ENCODE data around the gene AMMECR1L.
A peak's percentile ranks its signal among the peaks of the same experiment; 100 is the strongest.

The AMMECR1L gene

GRCh38 chr2:127853671-127854070 is 32.1 kb downstream of the AMMECR1L start:
- no peak overlapping the region for H2BK120ac ChIP-seq (ENCODE audit: low read depth, low read length)
- peaks cover 23 to 40% of the 10 kb centered on the region in 2 experiments for H3K36me3 ChIP-seq (ENCODE audit: control insufficient read depth in 1 of 2, insufficient read depth in 2 of 2, low read depth in 1 of 2, low read length in 2 of 2)
- peak overlapping the region; percentile 56 for H3K4me2 ChIP-seq (ENCODE audit: low read length, poor library complexity, severe bottlenecking)
- H3K14ac ChIP-seq (ENCODE audit: low read length in 2 of 2), result no peak overlapping the region
- H2AFZ ChIP-seq (ENCODE audit: low read depth, low read length), result no peak overlapping the region
- H2BK5ac ChIP-seq (ENCODE audit: low read depth, low read length, poor library complexity, severe bottlenecking), result no peak overlapping the region
- no peak overlapping the region for H3K23ac ChIP-seq (ENCODE audit: low read length in 2 of 2)
- H3K9ac ChIP-seq (ENCODE audit: low read length), result no peak overlapping the region
- H3K4me1 ChIP-seq (ENCODE audit: control insufficient read depth, insufficient read depth, low read depth, low read length), result peaks cover 13% of the 10 kb centered on the region
- H4K8ac ChIP-seq (ENCODE audit: low read length), result peak overlapping the region; percentile 69
- H2BK12ac ChIP-seq (ENCODE audit: low read length in 2 of 2), result no peak overlapping the region
- peaks cover 27% of the 10 kb centered on the region for H3K79me1 ChIP-seq (replicated peaks; ENCODE audit: low read length, poor library complexity, severe bottlenecking)
- no peak overlapping the region for H4K91ac ChIP-seq (ENCODE audit: low read length)
- H3K27me3 ChIP-seq (ENCODE audit: control insufficient read depth in 1 of 2, insufficient read depth in 1 of 2, low read length in 2 of 2), result no peaks in the 10 kb centered on the region
- H3K9me3 ChIP-seq (ENCODE audit: control insufficient read depth, low read length), result no peaks in the 10 kb centered on the region
- H2AK5ac ChIP-seq (ENCODE audit: low read length, severe bottlenecking), result no peak overlapping the region
- no peak overlapping the region for H3K4me3 ChIP-seq (ENCODE audit: insufficient read depth in 1 of 2, low read depth in 1 of 2, low read length in 2 of 2)
- WGBS, result 94% methylated on average over 3 of the region's 4 CpGs
- DNase-seq, result peak; percentile 26
- no peak overlapping the region for H2BK15ac ChIP-seq (ENCODE audit: low read depth, poor library complexity, severe bottlenecking)
- no peak overlapping the region for H3K18ac ChIP-seq (ENCODE audit: low read depth in 1 of 2, low read length in 2 of 2)
- no peak overlapping the region for H3K4ac ChIP-seq (ENCODE audit: low read depth in 1 of 2, low read length in 2 of 2)
- peak overlapping the region; percentile 37 for H3K27ac ChIP-seq (ENCODE audit: low read length, poor library complexity, severe bottlenecking)

GRCh38 chr2:127852388-127852787 is 33.4 kb downstream of the AMMECR1L start:
- Histone ChIP-seq H2BK12ac (ENCODE audit: low read length in 2 of 2) (no peak overlapping the region), H3K79me1 (replicated peaks; ENCODE audit: low read length, poor library complexity, severe bottlenecking) (peaks cover 33% of the 10 kb centered on the region), H3K27me3 (ENCODE audit: control insufficient read depth in 1 of 2, insufficient read depth in 1 of 2, low read length in 2 of 2) (no peaks in the 10 kb centered on the region), H3K9me3 (ENCODE audit: control insufficient read depth, low read length) (no peaks in the 10 kb centered on the region), H2BK120ac (ENCODE audit: low read depth, low read length) (no peak overlapping the region), H3K4ac (ENCODE audit: low read depth in 1 of 2, low read length in 2 of 2) (no peak overlapping the region), H3K27ac (ENCODE audit: low read length, poor library complexity, severe bottlenecking) (no peak overlapping the region), H3K36me3 (ENCODE audit: control insufficient read depth in 1 of 2, insufficient read depth in 2 of 2, low read depth in 1 of 2, low read length in 2 of 2) (peaks cover 33 to 47% of the 10 kb centered on the region in 2 experiments), H2BK5ac (ENCODE audit: low read depth, low read length, poor library complexity, severe bottlenecking) (no peak overlapping the region), H2BK15ac (ENCODE audit: low read depth, poor library complexity, severe bottlenecking) (no peak overlapping the region), H3K23ac (ENCODE audit: low read length in 2 of 2) (no peak overlapping the region), H3K4me1 (ENCODE audit: control insufficient read depth, insufficient read depth, low read depth, low read length) (peaks cover 13% of the 10 kb centered on the region), H3K14ac (ENCODE audit: low read length in 2 of 2) (no peak overlapping the region), H3K4me2 (ENCODE audit: low read length, poor library complexity, severe bottlenecking) (no peak overlapping the region), H3K9ac (ENCODE audit: low read length) (no peak overlapping the region), H2AFZ (ENCODE audit: low read depth, low read length) (no peak overlapping the region), H4K91ac (ENCODE audit: low read length) (no peak overlapping the region), H3K18ac (ENCODE audit: low read depth in 1 of 2, low read length in 2 of 2) (no peak overlapping the region), H4K8ac (ENCODE audit: low read length) (no peak overlapping the region), H3K4me3 (ENCODE audit: insufficient read depth in 1 of 2, low read depth in 1 of 2, low read length in 2 of 2) (no peak overlapping the region), H2AK5ac (ENCODE audit: low read length, severe bottlenecking) (no peak overlapping the region)
- over 99% methylated on average over 8 of the region's 8 CpGs for WGBS
- DNase-seq, result no peak

- Histone ChIP-seq H3K27me3 (ENCODE audit: control insufficient read depth in 1 of 2, insufficient read depth in 1 of 2, low read length in 2 of 2) (no peaks in the 10 kb centered on the region), H3K9ac (ENCODE audit: low read length) (no peak overlapping the region), H3K4me3 (ENCODE audit: insufficient read depth in 1 of 2, low read depth in 1 of 2, low read length in 2 of 2) (no peak overlapping the region), H3K4ac (ENCODE audit: low read depth in 1 of 2, low read length in 2 of 2) (no peak overlapping the region), H3K14ac (ENCODE audit: low read length in 2 of 2) (no peak overlapping the region), H3K9me3 (ENCODE audit: control insufficient read depth, low read length) (no peaks in the 10 kb centered on the region), H3K4me1 (ENCODE audit: control insufficient read depth, insufficient read depth, low read depth, low read length) (no peaks in the 10 kb centered on the region), H4K8ac (ENCODE audit: low read length) (no peak overlapping the region), H3K36me3 (ENCODE audit: control insufficient read depth in 1 of 2, insufficient read depth in 2 of 2, low read depth in 1 of 2, low read length in 2 of 2) (peaks cover 46 to 67% of the 10 kb centered on the region in 2 experiments), H4K91ac (ENCODE audit: low read length) (no peak overlapping the region), H3K27ac (ENCODE audit: low read length, poor library complexity, severe bottlenecking) (no peak overlapping the region), H2BK12ac (ENCODE audit: low read length in 2 of 2) (no peak overlapping the region), H3K18ac (ENCODE audit: low read depth in 1 of 2, low read length in 2 of 2) (no peak overlapping the region), H2BK5ac (ENCODE audit: low read depth, low read length, poor library complexity, severe bottlenecking) (no peak overlapping the region), H2AFZ (ENCODE audit: low read depth, low read length) (no peak overlapping the region), H3K23ac (ENCODE audit: low read length in 2 of 2) (no peak overlapping the region), H3K79me1 (replicated peaks; ENCODE audit: low read length, poor library complexity, severe bottlenecking) (peaks cover 41% of the 10 kb centered on the region), H3K4me2 (ENCODE audit: low read length, poor library complexity, severe bottlenecking) (no peak overlapping the region), H2AK5ac (ENCODE audit: low read length, severe bottlenecking) (no peak overlapping the region), H2BK15ac (ENCODE audit: low read depth, poor library complexity, severe bottlenecking) (no peak overlapping the region), H2BK120ac (ENCODE audit: low read depth, low read length) (no peak overlapping the region)
- WGBS, result 96% methylated on average over 6 of the region's 7 CpGs
- DNase-seq, result no peak
These were observed 37.8 kb downstream of the AMMECR1L start for GRCh38 chr2:127847931-127848330.

- no peaks in the 10 kb centered on the region for H3K4me1 ChIP-seq (ENCODE audit: control insufficient read depth, insufficient read depth, low read depth, low read length)
- H2BK15ac ChIP-seq (ENCODE audit: low read depth, poor library complexity, severe bottlenecking), result no peak overlapping the region
- no peak overlapping the region for H3K4me2 ChIP-seq (ENCODE audit: low read length, poor library complexity, severe bottlenecking)
- no peak overlapping the region for H4K91ac ChIP-seq (ENCODE audit: low read length)
- H3K14ac ChIP-seq (ENCODE audit: low read length in 2 of 2), result no peak overlapping the region
- H3K79me1 ChIP-seq (replicated peaks; ENCODE audit: low read length, poor library complexity, severe bottlenecking), result peaks cover 26% of the 10 kb centered on the region
- no peak overlapping the region for H3K4ac ChIP-seq (ENCODE audit: low read depth in 1 of 2, low read length in 2 of 2)
- no peak overlapping the region for H2AK5ac ChIP-seq (ENCODE audit: low read length, severe bottlenecking)
- no peak overlapping the region for H2BK12ac ChIP-seq (ENCODE audit: low read length in 2 of 2)
- peaks cover 31 to 43% of the 10 kb centered on the region in 2 experiments for H3K36me3 ChIP-seq (ENCODE audit: control insufficient read depth in 1 of 2, insufficient read depth in 2 of 2, low read depth in 1 of 2, low read length in 2 of 2)
- H4K8ac ChIP-seq (ENCODE audit: low read length), result no peak overlapping the region
- DNase-seq, result no peak
- no peak overlapping the region for H3K27ac ChIP-seq (ENCODE audit: low read length, poor library complexity, severe bottlenecking)
- no peak overlapping the region for H2BK5ac ChIP-seq (ENCODE audit: low read depth, low read length, poor library complexity, severe bottlenecking)
- H2AFZ ChIP-seq (ENCODE audit: low read depth, low read length), result no peak overlapping the region
- no peaks in the 10 kb centered on the region for H3K27me3 ChIP-seq (ENCODE audit: control insufficient read depth in 1 of 2, insufficient read depth in 1 of 2, low read length in 2 of 2)
- H3K18ac ChIP-seq (ENCODE audit: low read depth in 1 of 2, low read length in 2 of 2), result no peak overlapping the region
- 94% methylated on average over 4 of the region's 4 CpGs for WGBS
- H2BK120ac ChIP-seq (ENCODE audit: low read depth, low read length), result no peak overlapping the region
- no peaks in the 10 kb centered on the region for H3K9me3 ChIP-seq (ENCODE audit: control insufficient read depth, low read length)
- no peak overlapping the region for H3K23ac ChIP-seq (ENCODE audit: low read length in 2 of 2)
- no peak overlapping the region for H3K4me3 ChIP-seq (ENCODE audit: insufficient read depth in 1 of 2, low read depth in 1 of 2, low read length in 2 of 2)
- no peak overlapping the region for H3K9ac ChIP-seq (ENCODE audit: low read length)
These were observed 40.8 kb downstream of the AMMECR1L start for GRCh38 chr2:127844973-127845372.

Data from mesenchymal stem cell (in vitro differentiated cells and primary cell).